ENCODE results near the gene TLR8.

DNA sequence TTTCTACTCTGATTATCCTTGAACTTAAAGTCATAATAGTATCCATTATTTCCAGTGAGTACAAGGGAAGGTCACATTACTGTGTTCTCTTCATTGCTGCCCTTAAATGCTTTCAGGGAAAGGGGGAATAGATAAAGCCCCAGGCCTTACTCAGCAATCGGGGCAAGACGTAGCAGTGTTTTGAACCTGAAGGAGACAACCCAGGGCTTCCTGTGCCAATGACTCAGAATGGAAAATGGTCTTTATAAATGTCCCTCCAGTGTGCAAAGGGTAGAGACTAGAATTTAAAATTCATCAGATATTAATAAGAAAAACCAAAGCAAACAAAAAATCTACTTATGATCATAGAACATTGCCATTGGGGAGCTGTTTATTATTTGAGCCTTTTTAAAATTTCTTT, 23.7 kb downstream of the TLR8 start:
- TF ChIP-seq GATA2 (IDR thresholded peaks at IDR 0.05; ENCODE audit: low read depth, low read length) (no peak), GATA3 (IDR thresholded peaks at IDR 0.05; ENCODE audit: low read depth, low read length) (no peak)
